Calu3 (cell line): ENCODE data around the gene KRT222. TPM values are rescaled to one million over a fixed set of nuclear protein-coding genes. Genes with fewer than 3 reads are reported as not detected.

Source experiments
- BruUV-seq: library from RNA; stranded (reverse); fragments of 400-500 nt; replicated peaks from 2 replicates; lab custom pipeline; 2021; lab: Mats Ljungman, UMichigan
- CTCF ChIA-PET: fragments of 300-600 bp; sonication (Branson Sonifier 250); formaldehyde crosslinking; loops from one replicate; lab custom pipeline; 2022; ENCODE audit warnings: antibody characterized with exemption; lab: Charles Lee
- DNase-seq: peaks from one replicate; pipeline ENCODE4 v3.0.0; 2022
- H3K27ac Mint-ChIP-seq: one replicate; pipeline ENCODE4 v1.8.0; 2022; ENCODE audit warnings: mixed read lengths; ENCODE audit not compliant: unreplicated experiment
- H3K27me3 Mint-ChIP-seq: one replicate; pipeline ENCODE4 v1.8.0; 2022; ENCODE audit warnings: mixed read lengths; ENCODE audit not compliant: unreplicated experiment
- H3K36me3 Mint-ChIP-seq: one replicate; pipeline ENCODE4 v1.8.0; 2022; ENCODE audit warnings: mild to moderate bottlenecking, moderate library complexity, mixed read lengths; ENCODE audit not compliant: insufficient read depth, unreplicated experiment
- H3K4me1 Mint-ChIP-seq: one replicate; pipeline ENCODE4 v1.8.0; 2022; ENCODE audit warnings: mild to moderate bottlenecking, low read depth, mixed read lengths; ENCODE audit not compliant: unreplicated experiment
- H3K4me3 Mint-ChIP-seq: one replicate; pipeline ENCODE4 v1.8.0; 2022; ENCODE audit warnings: mild to moderate bottlenecking, low read depth, moderate library complexity, mixed read lengths; ENCODE audit not compliant: unreplicated experiment
- H3K9me3 Mint-ChIP-seq: one replicate; pipeline ENCODE4 v1.8.0; 2022; ENCODE audit warnings: low read depth, mixed read lengths; ENCODE audit not compliant: unreplicated experiment
- intact Hi-C: fragments of 100-400 bp; cut with micrococcal nuclease; formaldehyde crosslinking; loops from one replicate; pipeline ENCODE4 v1.10.0; 2022; ENCODE audit not compliant: unreplicated experiment
- total RNA-seq: library from RNA; stranded (reverse); gene quantifications from 2 replicates; pipeline ENCODE4 v1.2.3, GENCODE V29; 2022
- TF ChIP-seq, protein P1 (sequence below): fragments of 200-600 bp; IDR thresholded peaks from one replicate; pipeline ENCODE4 v1.8.0; 2022; ENCODE audit warnings: antibody characterized with exemption; ENCODE audit not compliant: unreplicated experiment

The KRT222 gene
- total RNA-seq, 1 experiment from 2014 or later, result not detected

GRCh38 chr17:40632216-40632615, 32.8 kb downstream of the KRT222 start:
- Mint-ChIP-seq H3K27me3 (no peaks in the 10 kb centered on the region), H3K9me3 (no peaks in the 10 kb centered on the region), H3K4me3 (no peak overlapping the region), H3K27ac (no peak overlapping the region), H3K4me1 (no peaks in the 10 kb centered on the region), H3K36me3 (peaks cover 86% of the 10 kb centered on the region)
- no TSS peak for BruUV-seq
- intact Hi-C loops, result no loop called here
- CTCF ChIA-PET, result interaction anchor here (1.4 to 12.5 kb wide), 3 partner anchors 15 to 99 kb away, joined by 5 to 262 read pairs (median 217); partner anchors contain the start of gene SMARCE1
- TF ChIP-seq, protein P1, sequence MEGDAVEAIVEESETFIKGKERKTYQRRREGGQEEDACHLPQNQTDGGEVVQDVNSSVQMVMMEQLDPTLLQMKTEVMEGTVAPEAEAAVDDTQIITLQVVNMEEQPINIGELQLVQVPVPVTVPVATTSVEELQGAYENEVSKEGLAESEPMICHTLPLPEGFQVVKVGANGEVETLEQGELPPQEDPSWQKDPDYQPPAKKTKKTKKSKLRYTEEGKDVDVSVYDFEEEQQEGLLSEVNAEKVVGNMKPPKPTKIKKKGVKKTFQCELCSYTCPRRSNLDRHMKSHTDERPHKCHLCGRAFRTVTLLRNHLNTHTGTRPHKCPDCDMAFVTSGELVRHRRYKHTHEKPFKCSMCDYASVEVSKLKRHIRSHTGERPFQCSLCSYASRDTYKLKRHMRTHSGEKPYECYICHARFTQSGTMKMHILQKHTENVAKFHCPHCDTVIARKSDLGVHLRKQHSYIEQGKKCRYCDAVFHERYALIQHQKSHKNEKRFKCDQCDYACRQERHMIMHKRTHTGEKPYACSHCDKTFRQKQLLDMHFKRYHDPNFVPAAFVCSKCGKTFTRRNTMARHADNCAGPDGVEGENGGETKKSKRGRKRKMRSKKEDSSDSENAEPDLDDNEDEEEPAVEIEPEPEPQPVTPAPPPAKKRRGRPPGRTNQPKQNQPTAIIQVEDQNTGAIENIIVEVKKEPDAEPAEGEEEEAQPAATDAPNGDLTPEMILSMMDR, result no peak
- peak; percentile 4 for DNase-seq

- intact Hi-C loops, result no loop called here
- CTCF ChIA-PET, result interaction anchor here (1.0 to 12.5 kb wide), 11 partner anchors 14 to 232 kb away, joined by 3 to 262 read pairs (median 4); partner anchors contain the start of genes KRT222 and SMARCE1
- no peaks in the 10 kb centered on the region for H3K4me1 Mint-ChIP-seq
- no peaks in the 10 kb centered on the region for H3K9me3 Mint-ChIP-seq
- no peak overlapping the region for H3K27ac Mint-ChIP-seq
- no peak overlapping the region for H3K4me3 Mint-ChIP-seq
- TF ChIP-seq, protein P1, result no peak
- no TSS peak for BruUV-seq
- DNase-seq, result peak; percentile 5
- no peaks in the 10 kb centered on the region for H3K27me3 Mint-ChIP-seq
- peaks cover 83% of the 10 kb centered on the region for H3K36me3 Mint-ChIP-seq
These were observed 35.1 kb downstream of the KRT222 start for GRCh38 chr17:40629842-40630241.

GRCh38 chr17:40625311-40625710, 39.7 kb downstream of the KRT222 start:
- intact Hi-C loops, result no loop called here
- H3K36me3 Mint-ChIP-seq, result peaks cover 46% of the 10 kb centered on the region
- CTCF ChIA-PET, result interaction anchor here (0.8 to 12.5 kb wide), 20 partner anchors 9 to 1040 kb away, joined by 3 to 262 read pairs (median 3); partner anchors contain the start of genes IGFBP4, KRT222, KRT25 and SMARCE1
- no peaks in the 10 kb centered on the region for H3K9me3 Mint-ChIP-seq
- H3K4me1 Mint-ChIP-seq, result peaks cover 3% of the 10 kb centered on the region
- H3K27ac Mint-ChIP-seq, result peak overlapping the region; percentile 6
- H3K4me3 Mint-ChIP-seq, result no peak overlapping the region
- peak; percentile 4 for DNase-seq
- H3K27me3 Mint-ChIP-seq, result peaks cover 31% of the 10 kb centered on the region
- TF ChIP-seq, protein P1, result no peak
- no TSS peak for BruUV-seq

- no TSS peak for BruUV-seq
- H3K36me3 Mint-ChIP-seq, result peaks cover 33% of the 10 kb centered on the region
- DNase-seq, result peak; percentile 11
- CTCF ChIA-PET, result interaction anchor here (0.6 to 12.5 kb wide), 11 partner anchors 8 to 714 kb away, joined by 3 to 262 read pairs (median 4); partner anchors contain the start of genes KRT24 and SMARCE1
- intact Hi-C loops, result no loop called here
- H3K4me1 Mint-ChIP-seq, result peaks cover 10% of the 10 kb centered on the region
- peaks cover 48% of the 10 kb centered on the region for H3K27me3 Mint-ChIP-seq
- TF ChIP-seq, protein P1, result no peak
- no peak overlapping the region for H3K27ac Mint-ChIP-seq
- H3K4me3 Mint-ChIP-seq, result no peak overlapping the region
- no peaks in the 10 kb centered on the region for H3K9me3 Mint-ChIP-seq
These were observed 41.4 kb downstream of the KRT222 start for GRCh38 chr17:40623419-40624210.
